ENCODE measurements around the gene OR10A5.
"Not testable (repeated sequence)": the region's sequence is repeated elsewhere in the genome, so short reads cannot be mapped to it uniquely, and the experiment has no call there.

The OR10A5 gene

DNA sequence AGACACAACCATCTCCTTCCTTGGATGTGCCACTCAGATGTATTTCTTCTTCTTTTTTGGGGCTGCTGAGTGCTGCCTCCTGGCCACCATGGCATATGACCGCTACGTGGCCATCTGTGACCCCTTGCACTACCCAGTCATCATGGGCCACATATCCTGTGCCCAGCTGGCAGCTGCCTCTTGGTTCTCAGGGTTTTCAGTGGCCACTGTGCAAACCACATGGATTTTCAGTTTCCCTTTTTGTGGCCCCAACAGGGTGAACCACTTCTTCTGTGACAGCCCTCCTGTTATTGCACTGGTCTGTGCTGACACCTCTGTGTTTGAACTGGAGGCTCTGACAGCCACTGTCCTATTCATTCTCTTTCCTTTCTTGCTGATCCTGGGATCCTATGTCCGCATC, 31.4 kb downstream of the OR10A5 start:
- DNase-seq, result no peak

DNA sequence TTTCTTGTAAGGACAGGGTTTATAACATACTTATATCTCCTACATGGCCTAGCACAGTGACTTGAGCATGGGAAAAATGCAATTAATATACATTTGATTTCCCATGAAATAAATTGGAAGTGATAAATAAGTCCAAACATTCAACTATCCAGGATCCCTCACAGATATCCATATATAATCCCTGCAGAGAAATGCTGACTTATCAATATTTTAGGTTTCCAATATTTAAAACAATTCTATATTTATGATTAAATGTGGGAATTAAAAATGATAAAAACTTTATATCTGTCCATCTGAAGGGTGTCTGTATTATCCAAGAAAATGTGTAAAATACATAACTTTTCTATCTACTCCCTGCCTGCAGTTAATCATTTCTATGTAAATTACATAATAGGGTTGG, 37.3 kb downstream of the OR10A5 start:
- no peak for DNase-seq

DNA sequence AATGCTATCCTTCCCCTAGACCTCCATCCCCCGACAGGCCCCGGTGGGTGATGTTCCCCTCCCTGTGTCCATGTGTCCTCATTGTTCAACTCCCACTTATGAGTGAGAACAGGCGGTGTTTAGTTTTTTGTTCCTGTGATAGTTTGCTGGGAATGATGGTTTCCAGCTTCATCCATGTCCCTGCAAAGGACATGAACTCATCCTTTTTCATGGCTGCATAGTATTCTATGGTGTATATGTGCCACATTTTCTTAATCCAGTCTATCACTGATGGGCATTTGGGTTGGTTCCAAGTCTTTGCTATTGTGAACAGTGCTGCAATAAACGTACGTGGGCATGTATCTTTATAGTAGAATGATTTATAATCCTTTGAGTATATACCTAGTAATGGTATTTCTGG, 42.2 kb downstream of the OR10A5 start:
- not testable (repeated sequence) for DNase-seq

DNA sequence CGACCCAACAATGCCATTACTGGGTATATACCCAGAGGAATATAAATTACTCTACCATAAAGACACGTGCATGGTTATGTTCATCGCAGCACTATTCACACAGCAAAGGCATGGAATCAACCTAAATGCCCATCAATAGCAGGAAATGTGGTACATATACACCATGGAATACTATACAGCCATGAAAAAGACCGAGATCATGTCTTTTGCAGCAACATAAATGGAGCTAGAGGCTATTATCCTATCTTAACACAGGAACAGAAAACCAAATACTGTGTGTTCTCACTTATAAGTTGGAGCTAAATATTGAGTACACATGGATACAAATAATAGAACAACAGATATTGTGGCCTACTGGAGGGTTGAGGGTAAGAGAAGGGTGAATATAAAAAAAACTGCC, 43.3 kb downstream of the OR10A5 start:
- DNase-seq, result no peak

- no peak for DNase-seq
Observed at GRCh38 chr11:6889835-6890234, 44.4 kb downstream of the OR10A5 start.

DNA sequence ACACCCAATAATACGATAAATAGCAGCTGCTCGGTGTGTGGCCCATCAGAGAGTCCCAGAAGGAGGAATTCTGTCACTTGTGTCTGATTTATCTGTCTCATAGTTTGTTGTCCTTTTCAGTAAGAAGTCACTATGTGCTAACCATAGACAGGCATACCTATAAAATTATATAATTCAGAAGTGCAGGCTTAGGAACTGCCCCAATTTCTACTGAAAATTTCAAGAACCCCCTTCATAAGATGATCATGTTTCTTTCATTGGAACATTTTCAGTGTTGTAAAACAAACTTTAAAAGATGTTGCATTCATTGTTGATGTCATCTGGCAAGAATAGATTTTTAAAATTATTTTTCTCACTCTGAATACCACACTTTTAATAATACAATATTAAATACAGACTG, 46.9 kb downstream of the OR10A5 start, which contains the start of gene OR2D2:
OR2D2 (minus strand) TSS at position 101 of the 400 bp plus-strand sequence; CDS start at position 101, 0 bp downstream.
- no peak for DNase-seq

- no peak for DNase-seq
Observed at GRCh38 chr11:6894097-6894496, 48.6 kb downstream of the OR10A5 start.

GRCh38 chr11:6895010-6895409, 49.5 kb downstream of the OR10A5 start:
- no peak for DNase-seq

Data from NCI-H446 treated with DMSO at 0.1 percent for 48 hours (cell line).